HAP-1 (cell line): ENCODE results near the gene SFTA2.
"Not testable (repeated sequence)": the region's sequence is repeated elsewhere in the genome, so short reads cannot be mapped to it uniquely, and the experiment has no call there.

Experiments
- DNase-seq, 2 experiments: peaks; one replicate each; pipeline ENCODE4 v3.0.0-alpha.2; 2016 to 2020; ENCODE audit warnings: low spot score in 2 of 2
- H3K27me3 ChIP-seq: fragments of 250-450 bp; sonication (Bioruptor Pico); 2 replicates; pipeline ENCODE4 v1.5.1; 2020; ENCODE audit warnings: low read depth, mild to moderate bottlenecking, moderate library complexity
- H3K36me3 ChIP-seq: fragments of 250-450 bp; sonication (Bioruptor Pico); replicated peaks from 2 replicates; pipeline ENCODE4 v1.5.1; 2020; ENCODE audit warnings: mild to moderate bottlenecking
- H3K4me1 ChIP-seq: fragments of 250-450 bp; sonication (Bioruptor Pico); 2 replicates; pipeline ENCODE4 v1.5.1; 2020; ENCODE audit warnings: mild to moderate bottlenecking
- H3K4me3 ChIP-seq: fragments of 250-450 bp; sonication (Bioruptor Pico); 2 replicates; pipeline ENCODE4 v1.5.1; 2020; ENCODE audit warnings: mild to moderate bottlenecking, moderate library complexity
- H3K9me3 ChIP-seq: fragments of 250-450 bp; sonication (Bioruptor Pico); 2 replicates; pipeline ENCODE4 v1.5.1; 2020; ENCODE audit warnings: mild to moderate bottlenecking, moderate library complexity
- in situ Hi-C: fragments of 300-500 bp; cut with MboI; formaldehyde crosslinking; loops from 3 replicates; pipeline ENCODE4 v1.14.3; 2020; ENCODE audit warnings: low sequenced_read_pairs, inconsistent platforms, mixed read lengths

SFTA2 gene

DNA sequence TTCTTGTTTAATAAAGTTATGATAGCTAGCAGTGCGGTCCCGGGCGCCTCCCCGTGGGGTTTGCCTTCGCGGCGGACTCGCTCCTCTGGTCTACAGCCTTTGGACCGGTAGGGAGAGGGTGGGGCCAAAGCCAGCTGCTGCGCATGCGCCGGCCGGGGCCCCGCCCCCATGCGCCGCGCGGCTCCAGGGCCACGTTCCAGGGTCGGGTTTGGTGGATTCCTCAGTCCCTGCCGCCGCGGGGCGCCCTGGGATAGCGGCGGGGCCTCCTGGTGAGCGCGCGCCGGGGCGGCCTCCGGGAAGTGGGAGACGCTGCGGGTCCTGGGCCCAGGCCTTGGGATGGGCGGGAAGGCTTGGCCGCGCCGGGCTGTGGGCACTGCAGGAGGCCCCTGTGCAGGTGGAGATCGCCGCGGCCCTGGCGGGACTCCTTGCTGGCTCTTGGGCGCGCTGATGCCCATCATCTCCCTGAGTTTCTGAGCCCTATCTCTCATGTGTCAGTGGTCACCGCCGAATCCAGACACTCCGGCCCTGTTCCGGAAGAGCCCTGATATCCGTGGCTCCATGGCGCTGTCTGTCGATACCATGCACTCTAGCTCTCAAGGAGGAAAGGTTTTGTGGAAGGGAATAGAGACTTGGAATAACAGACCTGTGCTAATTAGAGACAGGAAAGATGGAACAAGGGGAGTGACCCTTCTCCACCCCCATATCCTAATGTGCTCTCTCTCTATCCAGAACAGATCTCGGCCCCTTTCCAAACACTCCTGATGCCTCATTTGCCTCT, 17.7 kb downstream of the SFTA2 start, which contains the start of gene VARS2:
TSS of gene VARS2 (plus strand) at position 163 of the 778 bp plus-strand sequence. CDS start at position 762, 599 bp downstream.
- Histone ChIP-seq H3K4me1 (peaks cover 20% of the 10 kb centered on the region), H3K4me3 (peak within 1 kb of the TSS; percentile 43), H3K27me3 (no peaks in the 10 kb centered on the region), H3K9me3 (no peaks in the 10 kb centered on the region), H3K36me3 (peaks cover 65% of the 10 kb centered on the region)
- in situ Hi-C loops: no loop called here
- DNase-seq: peak; percentile 88 to 91

- Histone ChIP-seq H3K36me3 (peaks cover 65% of the 10 kb centered on the region), H3K4me3 (peak overlapping the region; percentile 43; the same call in 1 of the 2 replicates), H3K4me1 (peaks cover 23% of the 10 kb centered on the region), H3K27me3 (no peaks in the 10 kb centered on the region), H3K9me3 (no peaks in the 10 kb centered on the region)
- no peak for DNase-seq
- in situ Hi-C loops: no loop called here
These were observed 18.3 kb downstream of the SFTA2 start for GRCh38 chr6:30913721-30914075.

DNA sequence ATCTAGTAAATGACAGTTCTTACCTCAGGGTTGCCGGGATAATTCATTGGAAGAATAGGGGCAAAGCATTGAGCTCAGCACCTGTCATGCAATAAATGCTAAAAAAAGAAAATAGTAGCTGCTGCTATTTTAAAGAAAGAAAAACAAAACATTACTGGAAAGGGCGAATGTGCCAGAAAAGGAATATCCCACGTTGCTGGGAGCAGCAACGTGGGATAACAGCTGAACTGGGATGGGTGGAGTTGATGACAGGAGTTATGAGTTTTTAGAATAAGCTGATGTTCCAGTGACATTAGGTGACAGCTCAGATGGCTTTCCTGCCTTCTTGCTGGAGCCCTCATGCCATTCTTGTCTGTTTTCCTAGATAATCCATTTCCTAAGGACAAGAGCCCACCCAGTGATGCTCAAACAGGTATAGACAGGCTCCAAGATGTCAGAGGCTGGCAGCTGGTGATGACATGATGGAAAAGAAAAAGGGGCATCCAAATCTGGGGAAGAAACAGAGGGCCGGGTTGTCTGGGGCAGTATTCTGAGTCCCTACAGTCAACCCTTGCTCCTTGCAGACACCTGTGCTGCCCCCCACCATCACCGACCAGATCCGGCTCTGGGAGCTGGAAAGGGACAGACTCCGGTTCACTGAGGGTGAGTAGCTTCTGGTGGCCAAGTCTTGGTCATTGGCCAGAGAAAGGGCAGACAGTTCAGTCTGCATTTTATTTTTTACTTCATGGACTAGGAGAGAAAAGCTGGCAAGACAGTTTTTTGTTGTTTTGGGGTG, 19.0 kb downstream of the SFTA2 start:
- peaks cover 58% of the 10 kb centered on the region for H3K36me3 ChIP-seq
- H3K27me3 ChIP-seq: no peaks in the 10 kb centered on the region
- in situ Hi-C loops: no loop called here
- no peak overlapping the region for H3K4me3 ChIP-seq
- DNase-seq: no peak
- H3K9me3 ChIP-seq: no peaks in the 10 kb centered on the region
- peaks cover 24% of the 10 kb centered on the region for H3K4me1 ChIP-seq

- H3K27me3 ChIP-seq, DNase-seq, in situ Hi-C loops, H3K4me3 ChIP-seq, H3K9me3 ChIP-seq: not testable (repeated sequence)
- peaks cover 18% of the 10 kb centered on the region for H3K4me1 ChIP-seq
- H3K36me3 ChIP-seq: peaks cover 36% of the 10 kb centered on the region
These were observed 21.5 kb downstream of the SFTA2 start for GRCh38 chr6:30910473-30910872.

- peaks cover 32% of the 10 kb centered on the region for H3K36me3 ChIP-seq
- peak overlapping the region; percentile 86 for H3K4me3 ChIP-seq
- in situ Hi-C loops: no loop called here
- H3K4me1 ChIP-seq: peaks cover 5% of the 10 kb centered on the region
- H3K27me3 ChIP-seq: no peaks in the 10 kb centered on the region
- no peak for DNase-seq
- H3K9me3 ChIP-seq: no peaks in the 10 kb centered on the region
These were observed 23.3 kb downstream of the SFTA2 start for GRCh38 chr6:30908700-30909099.

GRCh38 chr6:30907758-30908591, 24.0 kb downstream of the SFTA2 start, which contains the start of gene GTF2H4:
GTF2H4 (plus strand) TSS chr6:30908207.
- Histone ChIP-seq H3K36me3 (peaks cover 25% of the 10 kb centered on the region), H3K9me3 (no peaks in the 10 kb centered on the region), H3K4me1 (peaks cover 4% of the 10 kb centered on the region; the same call in 1 of the 2 replicates), H3K4me3 (peak within 1 kb of the TSS; percentile 86), H3K27me3 (no peaks in the 10 kb centered on the region)
- peak; percentile 98 for DNase-seq
- in situ Hi-C loops: no loop called here

DNA sequence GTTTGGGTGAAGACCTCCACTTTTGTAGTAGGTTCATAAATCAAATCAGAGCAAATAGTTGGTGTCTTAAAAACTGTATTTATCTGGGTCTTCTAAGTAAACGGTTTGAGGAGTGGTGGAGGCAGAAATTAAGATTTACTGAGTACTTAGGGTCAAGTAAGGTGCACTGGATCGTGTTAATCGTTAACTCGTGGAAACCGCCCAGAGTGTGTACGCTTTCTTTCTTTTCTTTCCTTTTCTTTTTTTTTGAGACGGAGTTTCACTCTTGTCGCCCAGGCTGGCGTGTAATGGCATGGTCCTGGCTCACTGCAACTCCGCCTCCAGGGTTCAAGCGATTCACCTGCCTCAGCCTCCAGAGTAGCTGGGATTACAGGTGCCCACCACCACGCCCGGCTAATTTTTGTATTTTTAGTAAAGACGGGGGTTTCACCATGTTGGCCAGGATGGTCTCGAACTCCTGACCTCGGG, 24.6 kb downstream of the SFTA2 start:
- peak overlapping the region; percentile 86 for H3K4me3 ChIP-seq
- in situ Hi-C loops, DNase-seq, H3K4me1 ChIP-seq, H3K9me3 ChIP-seq, H3K27me3 ChIP-seq: not testable (repeated sequence)
- H3K36me3 ChIP-seq: peaks cover 24% of the 10 kb centered on the region

- Histone ChIP-seq H3K4me3 (no peak overlapping the region), H3K4me1 (no peaks in the 10 kb centered on the region), H3K36me3 (peaks cover 7% of the 10 kb centered on the region), H3K9me3 (no peaks in the 10 kb centered on the region), H3K27me3 (no peaks in the 10 kb centered on the region)
- no peak for DNase-seq
- in situ Hi-C loops: no loop called here
These were observed 28.7 kb downstream of the SFTA2 start for GRCh38 chr6:30903236-30903635.

GRCh38 chr6:30902709-30903108, 29.3 kb downstream of the SFTA2 start:
- Histone ChIP-seq H3K4me1 (no peaks in the 10 kb centered on the region), H3K9me3 (no peaks in the 10 kb centered on the region), H3K36me3 (peaks cover 8% of the 10 kb centered on the region), H3K27me3 (no peaks in the 10 kb centered on the region), H3K4me3 (no peak overlapping the region)
- DNase-seq: no peak
- in situ Hi-C loops: no loop called here

DNA sequence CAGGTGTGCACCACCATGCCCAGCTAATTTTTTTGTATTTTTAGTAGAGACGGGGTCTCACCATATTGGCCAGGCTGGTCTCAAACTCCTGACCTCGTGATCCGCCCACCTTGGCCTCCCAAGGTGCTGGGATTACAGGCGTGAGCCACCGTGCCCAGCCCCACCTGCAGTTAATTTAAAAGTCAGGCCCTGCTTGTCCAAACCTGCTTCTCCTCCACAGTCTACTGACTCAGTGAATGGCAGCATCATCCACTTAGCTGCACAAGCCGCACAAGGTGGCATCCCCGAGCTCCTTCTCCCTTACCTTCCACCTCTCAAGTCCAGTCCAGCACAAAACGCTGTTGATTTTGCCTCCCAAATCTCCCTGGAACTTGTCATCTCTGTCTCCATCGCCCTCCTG, 29.8 kb downstream of the SFTA2 start:
- DNase-seq, H3K27me3 ChIP-seq, H3K36me3 ChIP-seq, H3K4me1 ChIP-seq, H3K4me3 ChIP-seq, H3K9me3 ChIP-seq, in situ Hi-C loops: not testable (repeated sequence)

GRCh38 chr6:30901436-30901835, 30.5 kb downstream of the SFTA2 start:
- H3K4me1 ChIP-seq: no peaks in the 10 kb centered on the region
- no peaks in the 10 kb centered on the region for H3K27me3 ChIP-seq
- peaks cover 8% of the 10 kb centered on the region for H3K36me3 ChIP-seq
- H3K4me3 ChIP-seq: no peak overlapping the region
- H3K9me3 ChIP-seq: no peaks in the 10 kb centered on the region
- DNase-seq: no peak
- in situ Hi-C loops: no loop called here

DNA sequence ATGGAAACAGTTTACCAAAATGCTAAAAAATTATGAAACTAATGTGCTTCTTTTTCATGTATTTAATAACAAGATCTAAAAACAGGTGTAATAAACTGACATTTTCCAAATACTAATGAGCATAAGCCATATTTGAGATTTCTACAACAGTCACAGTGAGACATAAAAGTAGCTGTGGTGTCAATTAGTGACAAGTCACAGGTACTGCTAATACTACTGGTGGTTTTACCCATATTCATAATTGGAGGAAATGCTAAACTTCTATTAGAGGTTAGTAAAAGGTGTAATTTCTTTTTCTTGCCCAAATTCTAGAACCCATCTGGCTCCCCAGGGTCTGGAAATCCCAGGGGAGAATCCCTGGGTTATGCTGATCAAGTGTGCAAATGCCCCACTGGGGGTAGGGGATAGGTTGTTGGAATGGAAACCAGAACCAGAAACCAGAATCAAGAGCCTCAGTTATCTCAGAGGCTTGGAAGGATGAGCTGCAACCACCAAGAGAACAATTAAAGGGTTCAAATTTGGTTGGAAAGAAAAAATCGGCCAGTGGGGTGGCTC, 31.0 kb downstream of the SFTA2 start:
- in situ Hi-C loops: no loop called here
- H3K9me3 ChIP-seq: no peaks in the 10 kb centered on the region
- no peak for DNase-seq

GRCh38 chr6:30898750-30899360, 33.1 kb downstream of the SFTA2 start:
- Histone ChIP-seq H3K36me3 (peaks cover 8% of the 10 kb centered on the region), H3K9me3 (no peaks in the 10 kb centered on the region), H3K4me1 (no peaks in the 10 kb centered on the region), H3K27me3 (no peaks in the 10 kb centered on the region), H3K4me3 (no peak overlapping the region)
- DNase-seq: no peak
- in situ Hi-C loops: no loop called here

More for the DNA sequence above, 31.0 kb downstream of the SFTA2 start:
- H3K4me3 ChIP-seq: no peak overlapping the region
- no peaks in the 10 kb centered on the region for H3K4me1 ChIP-seq
- no peaks in the 10 kb centered on the region for H3K27me3 ChIP-seq
- H3K36me3 ChIP-seq: peaks cover 8% of the 10 kb centered on the region
